ENCODE results near the gene SEC14L5.

DNA sequence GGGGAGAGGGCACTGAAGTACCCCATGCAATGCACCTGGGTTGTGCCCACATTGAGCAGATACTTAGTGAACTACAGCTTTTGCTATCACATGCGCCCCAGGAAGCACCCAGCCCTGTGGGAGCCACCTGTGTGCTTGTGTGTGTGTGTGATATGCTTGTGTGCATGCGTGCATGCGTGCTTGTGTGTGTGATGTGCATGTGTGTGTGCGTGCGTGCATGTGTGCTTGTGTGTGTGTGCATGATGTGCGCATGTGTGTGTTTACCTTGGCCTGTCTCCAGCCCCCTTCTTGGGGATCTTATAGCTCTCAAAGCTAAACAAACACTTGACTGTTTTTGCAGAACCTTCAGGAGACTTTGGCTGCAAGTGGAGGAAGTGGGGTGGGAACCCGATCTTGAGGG, 106.8 kb downstream of the SEC14L5 start:
- no peak for TF ChIP-seq POLR2AphosphoS5 (IDR thresholded peaks at IDR 0.05; ENCODE audit: low read depth, low read length)
- TF ChIP-seq POLR2A (IDR thresholded peaks at IDR 0.05; ENCODE audit: low read depth, low read length): no peak
